ENCODE measurements around the gene SRGAP1. TPM values are rescaled to one million over a fixed set of nuclear protein-coding genes. Genes with fewer than 3 reads are reported as not detected.
"Not testable (repeated sequence)": the region's sequence is repeated elsewhere in the genome, so short reads cannot be mapped to it uniquely, and the experiment has no call there.

The SRGAP1 gene
- total and polyA plus RNA-seq, 8 donors: 9.6 to 15.6 (median 11.7) TPM

DNA sequence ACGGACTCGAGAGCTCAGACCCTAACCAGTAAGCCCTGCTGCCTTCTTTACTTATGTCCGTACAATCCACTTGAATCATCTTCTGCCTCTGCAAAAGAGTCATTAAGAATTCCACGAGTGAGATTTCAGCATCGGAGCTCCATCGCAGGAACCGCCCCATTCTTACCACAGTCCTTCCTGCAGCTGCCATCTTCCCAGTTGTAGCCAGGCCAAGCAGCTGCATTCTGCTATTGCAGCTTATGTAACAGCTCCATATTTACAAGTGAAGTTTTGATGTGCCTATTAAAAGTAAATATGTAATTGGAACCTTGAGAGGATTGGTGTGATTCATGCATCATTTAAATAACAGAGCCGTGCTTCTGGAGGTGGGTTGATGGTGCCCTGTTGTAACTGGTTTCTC lies 220.2 kb downstream of the SRGAP1 start:
- TF ChIP-seq, protein P1, sequence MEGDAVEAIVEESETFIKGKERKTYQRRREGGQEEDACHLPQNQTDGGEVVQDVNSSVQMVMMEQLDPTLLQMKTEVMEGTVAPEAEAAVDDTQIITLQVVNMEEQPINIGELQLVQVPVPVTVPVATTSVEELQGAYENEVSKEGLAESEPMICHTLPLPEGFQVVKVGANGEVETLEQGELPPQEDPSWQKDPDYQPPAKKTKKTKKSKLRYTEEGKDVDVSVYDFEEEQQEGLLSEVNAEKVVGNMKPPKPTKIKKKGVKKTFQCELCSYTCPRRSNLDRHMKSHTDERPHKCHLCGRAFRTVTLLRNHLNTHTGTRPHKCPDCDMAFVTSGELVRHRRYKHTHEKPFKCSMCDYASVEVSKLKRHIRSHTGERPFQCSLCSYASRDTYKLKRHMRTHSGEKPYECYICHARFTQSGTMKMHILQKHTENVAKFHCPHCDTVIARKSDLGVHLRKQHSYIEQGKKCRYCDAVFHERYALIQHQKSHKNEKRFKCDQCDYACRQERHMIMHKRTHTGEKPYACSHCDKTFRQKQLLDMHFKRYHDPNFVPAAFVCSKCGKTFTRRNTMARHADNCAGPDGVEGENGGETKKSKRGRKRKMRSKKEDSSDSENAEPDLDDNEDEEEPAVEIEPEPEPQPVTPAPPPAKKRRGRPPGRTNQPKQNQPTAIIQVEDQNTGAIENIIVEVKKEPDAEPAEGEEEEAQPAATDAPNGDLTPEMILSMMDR (IDR thresholded peaks at IDR 0.05): no peak
- ATAC-seq: no peak
- no peak overlapping the region for H3K27ac ChIP-seq

DNA sequence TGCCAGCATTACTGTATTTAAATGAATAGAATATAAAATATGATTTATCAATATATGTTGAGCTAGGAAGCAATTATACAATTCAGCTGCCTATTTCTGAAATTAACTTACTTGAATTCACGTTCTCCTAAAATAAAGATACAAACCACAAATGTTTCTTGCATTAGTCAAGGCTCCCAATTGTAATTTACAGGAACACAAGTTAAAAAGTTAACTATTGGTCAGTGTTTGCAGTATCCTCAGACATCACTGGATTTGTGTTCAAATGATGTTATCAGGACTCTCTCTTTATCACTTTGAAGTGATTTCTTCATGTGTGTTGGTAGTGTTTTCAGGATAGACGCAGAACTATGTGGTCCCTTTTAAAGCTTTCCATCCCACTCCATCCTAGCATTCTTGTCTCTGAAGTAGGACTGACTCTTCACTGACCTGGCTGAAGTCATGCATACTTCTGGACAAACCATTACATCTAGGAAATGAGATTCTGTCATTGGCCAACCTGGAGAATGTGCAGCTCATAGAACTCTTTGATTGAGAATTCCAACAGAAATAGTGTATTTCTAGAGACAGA lies 221.5 kb downstream of the SRGAP1 start:
- no peaks in the 10 kb centered on the region for H3K27me3 ChIP-seq
- H3K9me3 ChIP-seq: no peaks in the 10 kb centered on the region
- no peaks in the 10 kb centered on the region for H3K4me1 ChIP-seq
- ATAC-seq (no peak), DNase-seq (no peak)
- TF ChIP-seq, protein P1 (IDR thresholded peaks at IDR 0.05): no peak
- no peaks in the 10 kb centered on the region for H3K36me3 ChIP-seq
- H3K4me3 ChIP-seq: no peak overlapping the region
- intact Hi-C loops (cut with DNase I): no loop called here
- no peak overlapping the region for H3K27ac ChIP-seq

More for the DNA sequence above, 220.2 kb downstream of the SRGAP1 start:
- Histone ChIP-seq H3K27me3 (no peaks in the 10 kb centered on the region), H3K4me3 (no peak overlapping the region), H3K9me3 (no peaks in the 10 kb centered on the region), H3K4me1 (no peaks in the 10 kb centered on the region), H3K36me3 (no peaks in the 10 kb centered on the region)
- intact Hi-C loops (cut with DNase I): no loop called here
- no peak for DNase-seq

DNA sequence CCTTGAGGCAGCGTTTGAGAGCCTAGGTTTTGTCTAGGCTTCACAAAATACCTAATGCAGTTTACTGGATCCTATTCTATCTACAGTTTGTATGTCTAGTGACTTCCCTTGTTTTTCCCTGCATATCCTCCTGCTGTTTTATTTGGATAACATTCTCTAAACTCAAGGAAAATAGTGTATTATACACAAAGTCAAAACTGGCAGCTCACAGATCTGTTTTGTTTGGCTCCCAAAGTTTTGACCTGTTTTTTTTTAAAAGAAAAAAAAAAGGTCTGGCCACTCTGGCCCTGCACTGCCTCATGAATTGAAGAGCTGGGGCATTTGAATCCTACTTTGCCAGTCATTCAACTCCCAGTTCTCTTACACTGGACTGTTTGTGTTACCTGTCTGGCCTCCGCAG lies 222.3 kb downstream of the SRGAP1 start:
- H3K4me3 ChIP-seq: no peak overlapping the region
- H3K27ac ChIP-seq: no peak overlapping the region
- DNase-seq: no peak
- intact Hi-C loops (cut with DNase I): no loop called here
- ATAC-seq: no peak
- H3K9me3 ChIP-seq: no peaks in the 10 kb centered on the region
- no peaks in the 10 kb centered on the region for H3K27me3 ChIP-seq
- no peaks in the 10 kb centered on the region for H3K36me3 ChIP-seq
- TF ChIP-seq, protein P1 (IDR thresholded peaks at IDR 0.05): no peak
- no peaks in the 10 kb centered on the region for H3K4me1 ChIP-seq

DNA sequence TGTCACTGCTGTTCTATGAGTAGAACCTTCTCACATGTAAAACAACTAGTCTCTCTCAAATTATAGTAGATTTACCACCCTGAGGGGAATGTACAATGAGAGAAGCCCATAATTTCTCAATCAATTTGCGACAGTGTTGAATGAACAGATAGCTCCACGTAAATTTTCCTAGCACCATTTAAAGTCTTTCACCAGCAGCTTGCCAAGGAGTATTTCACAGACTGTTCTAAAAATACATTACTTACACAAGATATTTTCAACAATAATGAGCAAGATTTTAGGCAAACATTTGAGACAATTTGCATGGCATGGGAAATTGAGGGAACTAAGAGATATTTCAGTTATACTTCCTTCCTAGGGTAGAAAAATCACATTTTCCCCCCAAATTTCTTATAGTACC lies 226.0 kb downstream of the SRGAP1 start:
- H3K9me3 ChIP-seq: no peaks in the 10 kb centered on the region
- H3K4me3 ChIP-seq: no peak overlapping the region
- ATAC-seq (no peak), DNase-seq (no peak)
- no peaks in the 10 kb centered on the region for H3K27me3 ChIP-seq
- H3K36me3 ChIP-seq: no peaks in the 10 kb centered on the region
- H3K27ac ChIP-seq: no peak overlapping the region
- TF ChIP-seq, protein P1 (IDR thresholded peaks at IDR 0.05): no peak
- H3K4me1 ChIP-seq: no peaks in the 10 kb centered on the region
- intact Hi-C loops (cut with DNase I): no loop called here

DNA sequence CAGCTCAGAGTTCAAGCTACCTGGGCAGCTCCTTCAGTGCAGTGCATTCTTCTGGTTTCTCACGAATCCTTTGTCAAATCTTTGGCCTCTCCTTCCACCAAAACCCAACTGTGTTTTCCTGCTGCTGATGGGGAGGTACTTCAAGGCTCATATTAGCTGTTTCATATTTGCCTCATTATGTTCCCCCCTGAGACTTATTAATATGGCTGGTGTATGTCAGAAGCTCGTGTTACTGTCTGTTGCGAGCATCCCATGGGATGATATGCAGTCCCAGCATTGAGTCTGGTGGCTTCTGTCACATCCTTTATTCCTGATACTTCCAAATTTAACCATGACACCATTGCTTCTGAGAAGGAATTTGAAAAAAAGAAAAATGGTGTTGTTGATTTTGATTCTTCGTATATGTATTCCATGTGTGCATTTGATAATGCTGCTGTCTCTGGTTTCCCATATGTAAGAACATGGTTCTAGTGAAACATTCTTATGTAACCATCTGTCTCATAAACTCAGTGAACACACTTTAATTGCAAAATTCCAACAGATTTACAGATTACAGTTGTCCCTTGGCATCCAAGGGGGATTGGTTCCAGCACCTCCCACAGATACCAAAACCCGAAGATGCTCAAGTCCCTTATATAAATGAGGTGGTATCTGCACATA lies 228.5 kb downstream of the SRGAP1 start:
- ATAC-seq (no peak), DNase-seq (no peak)
- Histone ChIP-seq H3K27ac (no peak overlapping the region), H3K4me3 (no peak overlapping the region), H3K36me3 (no peaks in the 10 kb centered on the region), H3K9me3 (no peaks in the 10 kb centered on the region), H3K27me3 (no peaks in the 10 kb centered on the region), H3K4me1 (no peaks in the 10 kb centered on the region)
- TF ChIP-seq, protein P1 (IDR thresholded peaks at IDR 0.05): no peak
- intact Hi-C loops (cut with DNase I): no loop called here

DNA sequence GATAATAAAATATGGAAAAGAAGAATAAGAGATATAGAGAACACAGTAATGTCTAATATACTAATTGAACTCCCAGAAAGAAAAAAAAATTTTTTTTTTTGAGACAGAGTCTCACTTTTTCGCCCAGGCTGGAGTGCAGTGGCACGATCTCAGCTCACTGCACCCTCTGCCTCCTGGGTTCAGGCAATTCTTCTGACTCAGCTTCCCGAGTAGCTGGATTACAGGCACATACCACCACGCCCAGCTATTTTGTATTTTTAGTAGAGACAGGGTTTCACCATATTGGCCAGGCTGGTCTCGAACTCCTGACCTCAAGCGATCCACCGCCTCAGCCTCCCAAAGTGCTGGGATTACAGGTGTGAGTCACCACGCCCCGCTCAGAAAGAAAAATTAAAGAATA lies 232.1 kb downstream of the SRGAP1 start:
- H3K4me1 ChIP-seq; H3K4me3 ChIP-seq; H3K9me3 ChIP-seq; DNase-seq; intact Hi-C loops (cut with DNase I); H3K27me3 ChIP-seq; ATAC-seq; H3K36me3 ChIP-seq; H3K27ac ChIP-seq: not testable (repeated sequence)
